ENCODE measurements around the gene SNU13.

GRCh38 chr22:41687901-41688364 is 734 bp downstream of the SNU13 start:
- TF ChIP-seq CTCF (IDR thresholded peaks at IDR 0.05): no peak
- TF ChIP-seq POLR2A (IDR thresholded peaks at IDR 0.05): no peak
- TF ChIP-seq POLR2AphosphoS5 (IDR thresholded peaks at IDR 0.05): no peak

Data from prostate gland (tissue), 2 donors.